Breast epithelium (tissue), 3 donors: Measurements from ENCODE around the gene LBP.
"Not testable (repeated sequence)": the region's sequence is repeated elsewhere in the genome, so short reads cannot be mapped to it uniquely, and the experiment has no call there.

ENCODE experiments used
- CTCF ChIP-seq, 3 donors: fragments of 450-650 bp; IDR thresholded peaks; one replicate each; pipeline ENCODE4 v1.5.1; 2016 to 2017; ENCODE audit warnings: antibody characterized with exemption in 3 of 3, mild to moderate bottlenecking in 3 of 3, moderate library complexity in 3 of 3
- POLR2AphosphoS5 ChIP-seq, 3 donors: sonication (generic); formaldehyde crosslinking; IDR thresholded peaks; one replicate each; pipeline ENCODE4 v1.6.1; 2017; ENCODE audit warnings: antibody characterized with exemption in 3 of 3

GRCh38 chr20:38377838-38378237 lies 31.6 kb downstream of the LBP start:
- TF ChIP-seq CTCF, POLR2AphosphoS5 (IDR thresholded peaks at IDR 0.05): not testable (repeated sequence)
